T-cell (primary cell): ENCODE results near the gene ZNF771. TPM values are rescaled to one million over a fixed set of nuclear protein-coding genes. Genes with fewer than 3 reads are reported as not detected.
A peak's percentile ranks its signal among the peaks of the same experiment; 100 is the strongest.

Source experiments
- ATAC-seq, 4 experiments: fragments of 200-7000 bp in 3 of 4; fragments of 150-1000 bp in 1 of 4; cut with Tn5 transposase; replicated peaks in 1 of 4; 1 replicate in 3 of 4; 2 replicates in 1 of 4; pipeline ENCODE4 v1.10.0; 2021; ENCODE audit warnings: moderate library complexity in 3 of 4, mild to moderate bottlenecking in 2 of 4, moderate number of reproducible peaks in 1 of 4
- CTCF ChIA-PET, 2 donors: fragments of 300-600 bp; sonication (Branson Sonifier 250); formaldehyde crosslinking; loops; one replicate each; lab custom pipeline; 2022; ENCODE audit warnings: antibody characterized with exemption in 2 of 2; lab: Charles Lee
- POLR2A ChIA-PET, 2 donors: fragments of 300-600 bp; sonication (Branson Sonifier 250); formaldehyde crosslinking; loops; one replicate each; lab custom pipeline; 2022; ENCODE audit warnings: antibody characterized with exemption in 2 of 2; lab: Charles Lee
- DNase-seq, 35 experiments: peaks; one replicate each; pipeline versions ENCODE4 v3.0.0 to v3.0.0-alpha.2; 2013 to 2023
- H3K27ac ChIP-seq: one replicate; pipeline ENCODE4 v1.5.1; 2013; ENCODE audit warnings: low read length
- H3K27me3 ChIP-seq, 2 experiments: replicated peaks in 1 of 2; 1 replicate in 1 of 2; 2 replicates in 1 of 2; pipeline versions ENCODE4 v1.6.1 to v1.7.0; 2013; ENCODE audit warnings: low read length in 1 of 2, mixed read lengths in 1 of 2; ENCODE audit not compliant: control insufficient read depth in 2 of 2, insufficient read depth in 2 of 2; ENCODE audit errors: extremely low read depth in 1 of 2
- H3K36me3 ChIP-seq, 2 donors: 1 replicate in 1 of 2; 2 replicates in 1 of 2; pipeline versions ENCODE4 v1.6.1 to v1.7.0; 2013; ENCODE audit warnings: low read length in 1 of 2; ENCODE audit not compliant: control insufficient read depth in 2 of 2, insufficient read depth in 1 of 2; ENCODE audit errors: extremely low read depth in 1 of 2
- H3K4me1 ChIP-seq, 2 experiments: 1 replicate in 1 of 2; 2 replicates in 1 of 2; pipeline versions ENCODE4 v1.6.1 to v1.7.0; 2013; ENCODE audit warnings: low read length in 2 of 2, mixed read lengths in 1 of 2; ENCODE audit not compliant: insufficient read depth in 2 of 2, control insufficient read depth in 1 of 2; ENCODE audit errors: extremely low read depth in 1 of 2
- H3K4me3 ChIP-seq, 2 donors: 1 replicate in 1 of 2; 2 replicates in 1 of 2; pipeline versions ENCODE4 v1.5.1 to v1.7.0; 2013; ENCODE audit warnings: mild to moderate bottlenecking in 2 of 2, low read length in 1 of 2, moderate library complexity in 1 of 2; ENCODE audit not compliant: control insufficient read depth in 1 of 2; ENCODE audit errors: extremely low read depth in 1 of 2
- H3K9me3 ChIP-seq: 2 replicates; pipeline ENCODE4 v1.7.0; 2013
- H3K27ac Mint-ChIP-seq, 2 donors: one replicate each; pipeline ENCODE4 v1.8.0; 2020 to 2021; ENCODE audit warnings: mild to moderate bottlenecking in 2 of 2, mixed read lengths in 2 of 2
- H3K27me3 Mint-ChIP-seq, 2 donors: one replicate each; pipeline ENCODE4 v1.8.0; 2021 to 2022; ENCODE audit warnings: mixed read lengths in 2 of 2
- H3K36me3 Mint-ChIP-seq: one replicate; pipeline ENCODE4 v1.8.0; 2021; ENCODE audit warnings: mixed read lengths
- H3K4me1 Mint-ChIP-seq, 3 donors: one replicate each; pipeline ENCODE4 v1.8.0; 2020 to 2022; ENCODE audit warnings: mixed read lengths in 3 of 3, mild to moderate bottlenecking in 1 of 3
- H3K4me3 Mint-ChIP-seq, 3 donors: one replicate each; pipeline ENCODE4 v1.8.0; 2020 to 2022; ENCODE audit warnings: mild to moderate bottlenecking in 3 of 3, mixed read lengths in 3 of 3, moderate library complexity in 3 of 3
- H3K9me3 Mint-ChIP-seq, 3 donors: one replicate each; pipeline ENCODE4 v1.8.0; 2020 to 2022; ENCODE audit warnings: mixed read lengths in 3 of 3
- WGBS: methylation state at CpG from one replicate; pipeline ENCODE4 v1.1.5; 2013; ENCODE audit warnings: missing lambda C conversion rate; ENCODE audit not compliant: insufficient coverage; 5-methylcytosine and 5-hydroxymethylcytosine counted together
- total RNA-seq, 35 experiments: library from RNA in 6 of 35; stranded (reverse) in 6 of 35; fragments of 120-200 nt in 1 of 35; gene quantifications; one replicate each; pipeline versions ENCODE4 v1.2.1 to v1.2.4 and lab custom pipeline; 2013 to 2026

ZNF771 gene
- total RNA-seq, 5 donors from 2014 or later (not counting 1 experiment from before 2014, with no cell fraction given): 1.3 to 6.6 (median 6.2) TPM

DNA sequence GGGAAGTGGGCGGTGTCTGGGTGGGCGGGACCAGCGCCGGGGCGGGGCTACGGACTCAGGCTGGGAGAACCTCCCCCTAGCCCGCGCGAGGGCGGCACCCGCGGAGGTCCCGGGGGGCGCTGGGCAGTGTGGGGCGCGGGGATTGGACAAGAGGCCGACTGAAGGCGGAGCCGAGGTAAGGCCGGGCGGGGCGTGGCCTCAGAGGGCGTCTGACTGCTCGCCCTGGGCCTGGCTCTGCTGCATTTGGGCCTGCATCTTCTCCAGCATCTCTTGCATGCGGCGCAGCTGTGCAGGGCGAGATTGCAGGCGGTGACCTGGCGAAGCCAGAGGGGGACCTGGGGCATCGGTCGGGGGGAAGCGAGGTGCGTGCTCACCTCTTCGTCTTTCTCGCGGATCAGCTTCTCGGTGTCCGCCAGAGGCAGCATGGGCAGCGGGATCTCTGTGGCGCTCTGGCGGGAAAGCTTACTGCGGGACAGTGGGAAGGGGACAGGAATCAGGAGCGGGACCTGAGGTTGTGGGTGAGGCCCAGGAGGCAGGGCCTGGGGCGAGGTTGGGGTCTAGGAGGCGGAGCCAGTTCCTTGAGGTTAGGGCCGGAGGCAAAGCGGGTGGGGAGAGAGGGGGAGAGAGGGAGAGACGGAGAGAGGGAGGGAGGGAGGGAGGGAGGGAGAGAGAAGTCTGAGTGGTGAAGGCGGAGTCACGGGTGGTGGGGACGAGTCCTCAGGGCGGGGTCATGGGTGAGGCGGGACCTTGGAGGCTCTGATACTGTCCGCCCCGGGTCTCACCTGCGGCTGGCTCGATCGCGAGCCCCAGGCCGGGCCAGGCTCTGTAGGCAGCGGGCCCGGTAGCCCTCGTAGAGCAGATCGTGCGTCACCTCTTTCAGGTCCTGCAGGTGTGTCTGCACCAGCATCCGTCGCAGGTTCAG, 28.9 kb upstream of the ZNF771 start:
- H3K27ac ChIP-seq: peak overlapping the region; percentile 99
- WGBS: under 1% methylated on average over 58 of the region's 67 CpGs
- H3K27me3 ChIP-seq: no peaks in the 10 kb centered on the region
- CTCF ChIA-PET: interaction anchor here in 1 of 2 donors (0.6 to 1.1 kb wide), 4 partner anchors 9 to 197 kb away, joined by 4 to 10 read pairs (median 6); partner anchors contain the start of gene DCTPP1
- ATAC-seq: peak; percentile 79 to 86 (median 80)
- POLR2A ChIA-PET: interaction anchor here (0.6 to 0.9 kb wide), 5 partner anchors 16 to 1532 kb away, joined by 3 to 19 read pairs (median 5); partner anchors contain the start of gene TUFM (in 1 of the 2)
- H3K36me3 Mint-ChIP-seq: peaks cover 8% of the 10 kb centered on the region
- H3K27ac Mint-ChIP-seq: peak overlapping the region; percentile 99 to 100
- no peaks in the 10 kb centered on the region for H3K9me3 Mint-ChIP-seq
- peak overlapping the region; percentile 97 to 100 (median 99) for H3K4me3 Mint-ChIP-seq
- peaks cover 62 to 64% (median 64%) of the 10 kb centered on the region in 3 donors for H3K4me1 Mint-ChIP-seq
- peaks cover 24 to 74% of the 10 kb centered on the region in 2 experiments for H3K4me1 ChIP-seq
- peak; percentile 97 to 100 (median 99) for DNase-seq
- no peaks in the 10 kb centered on the region for H3K27me3 Mint-ChIP-seq
- peak overlapping the region; percentile 62 to 90 for H3K4me3 ChIP-seq
- peaks cover 0 to 19% of the 10 kb centered on the region in 2 donors for H3K36me3 ChIP-seq
- H3K9me3 ChIP-seq: no peaks in the 10 kb centered on the region

DNA sequence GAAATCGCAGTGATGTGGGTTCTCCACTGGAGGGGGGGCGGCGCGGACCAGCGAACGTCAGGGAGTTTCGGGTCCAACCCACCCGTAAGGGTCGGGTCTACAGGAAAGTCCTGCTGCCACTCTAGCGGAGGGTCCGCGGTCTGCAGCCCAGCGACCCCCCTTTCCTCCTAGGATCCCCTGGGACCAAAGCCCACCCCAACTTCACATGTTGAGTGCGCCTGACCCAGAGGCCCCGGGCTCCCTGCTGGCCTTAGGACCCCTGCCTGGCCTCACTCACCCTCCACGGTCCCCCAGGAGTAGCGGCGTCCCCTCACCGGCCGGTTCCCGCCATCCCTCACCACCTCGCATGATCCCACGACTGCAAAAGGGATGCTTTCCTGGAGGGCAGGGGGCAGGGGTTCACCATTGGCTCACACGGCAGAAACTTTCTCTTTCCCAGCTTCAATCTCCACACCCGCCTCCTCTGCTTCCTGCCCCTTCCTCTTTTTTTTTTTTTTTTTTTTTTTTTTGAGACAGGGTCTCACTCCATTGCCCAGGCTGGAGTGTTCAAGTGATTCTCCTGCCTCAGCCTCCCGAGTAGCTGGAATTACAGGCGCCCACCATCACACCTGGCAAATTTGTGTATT, 28.1 kb upstream of the ZNF771 start:
- H3K36me3 ChIP-seq: peaks cover 0 to 19% of the 10 kb centered on the region in 2 donors
- peaks cover 67 to 70% (median 70%) of the 10 kb centered on the region in 3 donors for H3K4me1 Mint-ChIP-seq
- no peaks in the 10 kb centered on the region for H3K27me3 Mint-ChIP-seq
- H3K4me1 ChIP-seq: peaks cover 28 to 81% of the 10 kb centered on the region in 2 experiments
- H3K27ac Mint-ChIP-seq: peak overlapping the region; percentile 99 to 100
- WGBS: 10% methylated on average over 11 of the region's 27 CpGs
- H3K36me3 Mint-ChIP-seq: peaks cover 8% of the 10 kb centered on the region
- H3K27me3 ChIP-seq: no peaks in the 10 kb centered on the region
- DNase-seq (no peak), ATAC-seq (no peak)
- ChIA-PET POLR2A (interaction anchor here in 1 of 2 donors (0.6 kb wide), 1 partner anchor 15 kb away, joined by 5 read pairs; no protein-coding TSS in a partner anchor), CTCF (interaction anchor here in 1 of 2 donors (0.7 kb wide), 1 partner anchor 318 kb away, joined by 3 read pairs; no protein-coding TSS in a partner anchor)
- H3K9me3 ChIP-seq: no peaks in the 10 kb centered on the region
- H3K27ac ChIP-seq: peak overlapping the region; percentile 96
- peak overlapping the region; percentile 55 to 90 for H3K4me3 ChIP-seq
- H3K4me3 Mint-ChIP-seq: peak overlapping the region; percentile 97 to 100 (median 99)
- H3K9me3 Mint-ChIP-seq: no peaks in the 10 kb centered on the region

DNA sequence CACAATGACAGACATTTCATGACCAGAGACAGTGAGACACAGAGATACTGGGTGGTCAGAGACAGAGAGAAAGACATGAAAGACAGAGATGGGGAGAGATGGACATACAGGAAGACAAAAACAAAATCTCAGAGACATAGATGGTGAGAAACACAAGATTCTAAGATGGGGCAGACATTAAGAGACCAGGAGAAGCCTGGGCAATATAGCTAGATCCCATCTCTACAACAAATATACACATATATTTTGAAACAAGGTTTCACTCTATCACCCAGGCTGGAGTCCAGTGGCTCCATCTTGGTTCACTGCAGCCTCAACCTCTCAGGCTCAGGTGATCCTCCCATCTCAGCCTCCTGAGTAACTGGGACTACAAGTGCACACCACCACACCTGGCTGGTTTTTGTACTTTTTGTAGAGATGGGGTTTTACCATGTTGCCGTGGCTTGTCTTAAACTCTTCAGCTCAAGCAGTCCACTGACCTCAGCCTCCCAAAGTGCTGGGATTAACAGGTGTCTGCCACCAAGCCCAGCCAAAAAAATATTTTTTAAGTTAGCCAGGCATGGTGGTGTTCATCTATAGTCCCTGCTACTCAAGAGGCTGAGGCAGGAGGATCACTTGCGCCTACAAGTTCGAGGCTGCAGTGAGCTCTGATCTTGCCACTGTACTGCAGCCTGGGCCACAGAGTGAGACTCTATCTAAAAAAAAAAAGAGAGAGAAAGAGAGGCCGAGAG, 27.2 kb upstream of the ZNF771 start:
- ATAC-seq (no peak), DNase-seq (no peak)
- POLR2A ChIA-PET: interaction anchor here in 1 of 2 donors (0.5 to 0.6 kb wide), 2 partner anchors 26 to 382 kb away, joined by 3 to 5 read pairs; no protein-coding TSS in a partner anchor
- Histone ChIP-seq H3K36me3 (peaks cover 0 to 19% of the 10 kb centered on the region in 2 donors), H3K27me3 (no peaks in the 10 kb centered on the region), H3K4me1 (peaks cover 28 to 87% of the 10 kb centered on the region in 2 experiments), H3K9me3 (no peaks in the 10 kb centered on the region), H3K4me3 (no peak overlapping the region), H3K27ac (peak overlapping the region; percentile 96)
- peak overlapping the region; percentile 80 to 100 (median 99) for H3K4me3 Mint-ChIP-seq
- peaks cover 67 to 72% (median 71%) of the 10 kb centered on the region in 3 donors for H3K4me1 Mint-ChIP-seq
- H3K36me3 Mint-ChIP-seq: peaks cover 8% of the 10 kb centered on the region
- H3K27ac Mint-ChIP-seq: peak overlapping the region; percentile 99 to 100
- CTCF ChIA-PET: interaction anchor here in 1 of 2 donors (0.7 to 3.0 kb wide), 2 partner anchors 9 to 317 kb away, joined by 3 to 21 read pairs; partner anchors contain the start of gene TBC1D10B
- 81% methylated on average over 3 of the region's 4 CpGs for WGBS
- H3K9me3 Mint-ChIP-seq: no peaks in the 10 kb centered on the region
- H3K27me3 Mint-ChIP-seq: no peaks in the 10 kb centered on the region

DNA sequence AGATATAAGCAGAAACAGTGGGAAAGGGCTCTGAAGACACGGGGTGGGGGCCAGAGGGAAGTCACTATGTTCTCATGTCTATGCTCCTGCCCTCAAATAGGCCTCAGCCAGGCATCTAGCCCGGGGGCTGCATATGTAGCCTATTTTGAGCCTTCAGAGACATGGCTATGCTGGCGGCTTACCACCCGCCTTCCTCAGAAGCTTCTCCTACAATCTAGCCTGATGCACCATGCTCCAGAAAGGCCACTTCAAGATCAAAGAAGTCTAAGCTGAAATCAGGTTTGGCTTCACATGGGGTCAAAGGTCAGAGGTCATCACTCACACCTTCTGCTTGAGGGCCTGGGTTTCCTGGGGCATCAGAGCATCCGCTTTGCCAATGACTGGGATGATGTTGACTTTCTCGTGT, 26.6 kb upstream of the ZNF771 start:
- no peak overlapping the region for H3K4me3 ChIP-seq
- peak overlapping the region; percentile 99 to 100 for H3K27ac Mint-ChIP-seq
- H3K36me3 Mint-ChIP-seq: peaks cover 8% of the 10 kb centered on the region
- H3K27ac ChIP-seq: peak overlapping the region; percentile 96
- no peaks in the 10 kb centered on the region for H3K27me3 Mint-ChIP-seq
- H3K36me3 ChIP-seq: peaks cover 0 to 19% of the 10 kb centered on the region in 2 donors
- no peaks in the 10 kb centered on the region for H3K9me3 Mint-ChIP-seq
- H3K4me3 Mint-ChIP-seq: peak overlapping the region; percentile 80 to 100 (median 99)
- H3K4me1 Mint-ChIP-seq: peaks cover 67 to 74% (median 74%) of the 10 kb centered on the region in 3 donors
- H3K9me3 ChIP-seq: no peaks in the 10 kb centered on the region
- peaks cover 28 to 87% of the 10 kb centered on the region in 2 experiments for H3K4me1 ChIP-seq
- 62% methylated on average over 4 of the region's 6 CpGs for WGBS
- POLR2A ChIA-PET: interaction anchor here in 1 of 2 donors (0.6 kb wide), 1 partner anchor 27 kb away, joined by 3 read pairs; no protein-coding TSS in a partner anchor
- no peak for DNase-seq
- no peak for ATAC-seq
- CTCF ChIA-PET: interaction anchor here in 1 of 2 donors (3.0 kb wide), 1 partner anchor 10 kb away, joined by 21 read pairs; the partner anchor contains the start of gene TBC1D10B
- H3K27me3 ChIP-seq: no peaks in the 10 kb centered on the region

DNA sequence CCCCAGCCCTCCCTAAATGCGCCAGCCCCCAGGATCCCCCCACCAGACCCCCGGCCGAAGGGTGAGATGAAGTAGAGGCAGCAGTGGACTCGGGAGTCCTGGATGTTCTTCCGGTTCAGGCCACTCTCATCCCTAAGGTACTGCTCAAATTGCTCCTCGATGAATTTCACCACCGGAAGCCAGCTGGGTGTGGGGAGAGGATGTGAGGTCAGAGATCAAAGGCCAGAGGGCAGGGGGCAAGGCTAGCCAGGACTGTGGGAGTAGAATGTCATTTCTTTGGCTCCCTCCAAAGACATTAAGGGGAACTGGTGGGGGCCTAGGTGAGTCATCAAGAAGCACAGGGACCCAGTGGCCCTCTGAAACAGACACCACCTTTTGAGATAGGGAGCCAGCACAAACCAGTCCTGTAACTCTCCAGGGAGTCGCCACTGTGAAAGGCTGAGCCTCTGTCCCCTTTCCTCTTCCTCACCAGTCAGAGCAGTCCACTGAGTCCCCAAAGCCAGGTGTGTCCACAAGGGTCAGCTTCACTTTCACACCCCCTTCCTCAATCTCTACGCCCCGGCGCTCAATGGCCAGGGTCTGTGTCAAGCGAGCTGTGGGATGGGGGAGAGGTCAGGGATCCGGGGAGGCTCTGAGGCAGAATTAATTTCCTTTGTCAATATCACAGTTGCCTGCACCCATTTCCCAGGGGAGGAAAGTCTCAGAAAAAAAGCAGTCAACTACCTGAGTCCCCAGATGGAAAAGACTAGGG, 25.9 kb upstream of the ZNF771 start:
- Histone ChIP-seq H3K9me3 (no peaks in the 10 kb centered on the region), H3K27ac (peak overlapping the region; percentile 96), H3K4me3 (peak overlapping the region; percentile 72), H3K27me3 (no peaks in the 10 kb centered on the region), H3K4me1 (peaks cover 28 to 82% of the 10 kb centered on the region in 2 experiments), H3K36me3 (peaks cover 0 to 15% of the 10 kb centered on the region in 2 donors)
- H3K27ac Mint-ChIP-seq: peak overlapping the region; percentile 99 to 100
- POLR2A ChIA-PET: no interaction called here
- 0% methylated on average over 1 of the region's 13 CpGs for WGBS
- DNase-seq: peak in 3 of 35 experiments; percentile 34 to 46 (median 39)
- H3K27me3 Mint-ChIP-seq: no peaks in the 10 kb centered on the region
- peak overlapping the region; percentile 80 to 100 (median 99) for H3K4me3 Mint-ChIP-seq
- peaks cover 8% of the 10 kb centered on the region for H3K36me3 Mint-ChIP-seq
- no peak for ATAC-seq
- CTCF ChIA-PET: interaction anchor here in 1 of 2 donors (1.3 to 3.0 kb wide), 3 partner anchors 10 to 238 kb away, joined by 5 to 21 read pairs (median 6); partner anchors contain the start of genes DCTPP1 and TBC1D10B
- no peaks in the 10 kb centered on the region for H3K9me3 Mint-ChIP-seq
- H3K4me1 Mint-ChIP-seq: peaks cover 67 to 72% (median 72%) of the 10 kb centered on the region in 3 donors
